Ecto neural progenitor cell (in vitro differentiated cells): Measurements from ENCODE around the gene ARMC10.
"Not testable (repeated sequence)": the region's sequence is repeated elsewhere in the genome, so short reads cannot be mapped to it uniquely, and the experiment has no call there.

Source experiments
- DNase-seq: peaks from one replicate; pipeline ENCODE4 v3.0.0-alpha.2; 2018; ENCODE audit warnings: low spot score

The ARMC10 gene

GRCh38 chr7:103074519-103075336, at the start of gene ARMC10, which contains the start of gene FBXL13:
ARMC10 (plus strand) TSS chr7:103075140; CDS start chr7:103075273, 133 bp downstream.
FBXL13 (minus strand) TSS chr7:103074796.
- DNase-seq = peak; percentile 93

GRCh38 chr7:103025341-103025740, 49.6 kb upstream of the ARMC10 start:
- no peak for DNase-seq

GRCh38 chr7:103031024-103031423, 43.9 kb upstream of the ARMC10 start:
- DNase-seq = no peak

GRCh38 chr7:103031781-103032180, 43.2 kb upstream of the ARMC10 start:
- DNase-seq = no peak

- DNase-seq = not testable (repeated sequence)
Measured at GRCh38 chr7:103034318-103034717, 40.6 kb upstream of the ARMC10 start.

GRCh38 chr7:103037476-103037822, 37.5 kb upstream of the ARMC10 start:
- DNase-seq = no peak

- DNase-seq = peak; percentile 56
Measured at GRCh38 chr7:103037823-103038739, 36.9 kb upstream of the ARMC10 start.

GRCh38 chr7:103041815-103042214, 33.1 kb upstream of the ARMC10 start:
- DNase-seq = not testable (repeated sequence)

- DNase-seq = no peak
Measured at GRCh38 chr7:103048833-103049232, 26.1 kb upstream of the ARMC10 start.

- DNase-seq = no peak
Measured at GRCh38 chr7:103051519-103051918, 23.4 kb upstream of the ARMC10 start.

GRCh38 chr7:103056006-103056405, 18.9 kb upstream of the ARMC10 start:
- DNase-seq = not testable (repeated sequence)

- no peak for DNase-seq
Measured at GRCh38 chr7:103058122-103058521, 16.8 kb upstream of the ARMC10 start.

GRCh38 chr7:103059471-103059870, 15.5 kb upstream of the ARMC10 start:
- no peak for DNase-seq

- DNase-seq = no peak
Measured at GRCh38 chr7:103063895-103064294, 11.0 kb upstream of the ARMC10 start.

- no peak for DNase-seq
Measured at GRCh38 chr7:103065667-103066066, 9.3 kb upstream of the ARMC10 start.

GRCh38 chr7:103068414-103069403, 6.2 kb upstream of the ARMC10 start:
- DNase-seq = no peak

- no peak for DNase-seq
Measured at GRCh38 chr7:103071000-103071399, 3.9 kb upstream of the ARMC10 start.

GRCh38 chr7:103073989-103074518, 886 bp upstream of the ARMC10 start:
- peak; percentile 49 for DNase-seq

- peak; percentile 75 for DNase-seq
Measured at GRCh38 chr7:103075337-103075918, 488 bp downstream of the ARMC10 start.

- no peak for DNase-seq
Measured at GRCh38 chr7:103076764-103077163, 1.8 kb downstream of the ARMC10 start.

GRCh38 chr7:103077318-103077717, 2.4 kb downstream of the ARMC10 start:
- DNase-seq = no peak
